Activated naive CD8-positive, alpha-beta T cell treated with anti-CD3 and anti-CD28 coated beads for 36 hours (primary cell): Measurements from ENCODE around the gene SFTPA1. TPM values are rescaled to one million over a fixed set of nuclear protein-coding genes. Genes with fewer than 3 reads are reported as not detected.
"Not testable (repeated sequence)": the region's sequence is repeated elsewhere in the genome, so short reads cannot be mapped to it uniquely, and the experiment has no call there.

Source experiments
- DNase-seq: peaks from one replicate; pipeline ENCODE4 v3.0.0; 2021
- H3K27ac Mint-ChIP-seq: one replicate; pipeline ENCODE4 v1.8.0; 2022; ENCODE audit warnings: mild to moderate bottlenecking, moderate library complexity, mixed read lengths
- H3K27me3 Mint-ChIP-seq: one replicate; pipeline ENCODE4 v1.8.0; 2022; ENCODE audit warnings: mild to moderate bottlenecking, mixed read lengths
- H3K36me3 Mint-ChIP-seq: one replicate; pipeline ENCODE4 v1.8.0; 2021; ENCODE audit warnings: mild to moderate bottlenecking, mixed read lengths
- H3K4me1 Mint-ChIP-seq: one replicate; pipeline ENCODE4 v1.8.0; 2021; ENCODE audit warnings: mixed read lengths
- H3K4me3 Mint-ChIP-seq: one replicate; pipeline ENCODE4 v1.8.0; 2022; ENCODE audit warnings: mild to moderate bottlenecking, moderate library complexity, mixed read lengths
- H3K9me3 Mint-ChIP-seq: one replicate; pipeline ENCODE4 v1.8.0; 2022; ENCODE audit warnings: mixed read lengths
- total RNA-seq, 2 experiments: library from RNA; stranded (reverse); gene quantifications; one replicate each; pipeline ENCODE4 v1.2.3, GENCODE V29; 2021

SFTPA1 gene
- total RNA-seq, 2 experiments from 2014 or later: not detected

- not testable (repeated sequence) for H3K27ac Mint-ChIP-seq, H3K4me1 Mint-ChIP-seq, H3K27me3 Mint-ChIP-seq, DNase-seq, H3K36me3 Mint-ChIP-seq, H3K4me3 Mint-ChIP-seq, H3K9me3 Mint-ChIP-seq
These were observed 26.0 kb downstream of the SFTPA1 start for GRCh38 chr10:79636654-79637199.

- Mint-ChIP-seq H3K27ac (no peak overlapping the region), H3K9me3 (no peaks in the 10 kb centered on the region), H3K36me3 (no peaks in the 10 kb centered on the region), H3K4me1 (no peaks in the 10 kb centered on the region), H3K4me3 (no peak overlapping the region), H3K27me3 (peaks cover 3% of the 10 kb centered on the region)
- DNase-seq: no peak
These were observed 27.6 kb downstream of the SFTPA1 start for GRCh38 chr10:79638318-79638717.

- H3K4me3 Mint-ChIP-seq, H3K4me1 Mint-ChIP-seq, DNase-seq, H3K9me3 Mint-ChIP-seq, H3K27ac Mint-ChIP-seq, H3K36me3 Mint-ChIP-seq, H3K27me3 Mint-ChIP-seq: not testable (repeated sequence)
These were observed 42.0 kb downstream of the SFTPA1 start for GRCh38 chr10:79652695-79653094.

DNA sequence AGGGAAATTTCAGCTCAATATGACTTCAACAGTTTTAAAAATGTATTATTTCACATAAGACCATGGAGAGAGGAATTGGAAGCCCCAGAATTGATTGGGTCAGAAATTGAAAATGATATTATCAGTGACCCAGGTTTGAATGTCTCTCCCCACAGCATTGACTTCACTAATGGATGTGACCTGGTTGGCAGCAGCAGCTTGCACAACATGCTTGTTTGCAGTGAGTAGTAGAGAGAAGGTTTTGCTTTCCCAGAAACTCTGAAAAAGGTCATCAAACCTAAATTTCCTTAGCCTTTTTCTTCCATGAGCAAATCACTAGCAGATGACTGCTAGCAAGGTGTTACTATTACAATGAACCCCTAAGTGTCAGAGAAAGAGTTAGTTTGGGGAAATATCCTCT is 52.5 kb downstream of the SFTPA1 start:
- DNase-seq, H3K27me3 Mint-ChIP-seq, H3K9me3 Mint-ChIP-seq, H3K4me1 Mint-ChIP-seq, H3K27ac Mint-ChIP-seq, H3K4me3 Mint-ChIP-seq, H3K36me3 Mint-ChIP-seq: not testable (repeated sequence)

- H3K36me3 Mint-ChIP-seq, H3K27ac Mint-ChIP-seq, H3K27me3 Mint-ChIP-seq, DNase-seq, H3K9me3 Mint-ChIP-seq, H3K4me3 Mint-ChIP-seq, H3K4me1 Mint-ChIP-seq: not testable (repeated sequence)
These were observed 53.9 kb downstream of the SFTPA1 start for GRCh38 chr10:79664686-79665085.

Other genes with a start within 250 kb of the SFTPA1 start
- under 1 TPM; 0.78 to 0.80 TPM for gene ZCCHC24, start 165.3 kb upstream of the SFTPA1 start, total RNA-seq
- 1 to 10 TPM; 2.9 to 3.1 TPM for gene EIF5AL1, start 98.4 kb upstream of the SFTPA1 start, total RNA-seq
- not detected for gene SFTPA2, start 50.5 kb upstream of the SFTPA1 start, total RNA-seq
- under 1 TPM; 0.37 to 0.94 TPM for gene NUTM2B, start 92.3 kb downstream of the SFTPA1 start, total RNA-seq
- gene NUTM2E, start 215.8 kb downstream of the SFTPA1 start, total RNA-seq: not detected